Erythroblast (primary cell): ENCODE measurements around the gene SRGAP1.

Experiments
- DNase-seq, 2 experiments: peaks; one replicate each; lab custom pipeline; 2025; lab: John Stamatoyannopoulos, UW
- GATA1 ChIP-seq: IDR thresholded peaks from 2 replicates; pipeline ENCODE4 v1.6.1; 2011; ENCODE audit warnings: low read depth, mild to moderate bottlenecking, control low read depth, low read length, moderate library complexity
- POLR2A ChIP-seq: IDR thresholded peaks from 2 replicates; pipeline ENCODE4 v1.6.1; 2011; ENCODE audit warnings: mild to moderate bottlenecking, low read length

Gene SRGAP1

DNA sequence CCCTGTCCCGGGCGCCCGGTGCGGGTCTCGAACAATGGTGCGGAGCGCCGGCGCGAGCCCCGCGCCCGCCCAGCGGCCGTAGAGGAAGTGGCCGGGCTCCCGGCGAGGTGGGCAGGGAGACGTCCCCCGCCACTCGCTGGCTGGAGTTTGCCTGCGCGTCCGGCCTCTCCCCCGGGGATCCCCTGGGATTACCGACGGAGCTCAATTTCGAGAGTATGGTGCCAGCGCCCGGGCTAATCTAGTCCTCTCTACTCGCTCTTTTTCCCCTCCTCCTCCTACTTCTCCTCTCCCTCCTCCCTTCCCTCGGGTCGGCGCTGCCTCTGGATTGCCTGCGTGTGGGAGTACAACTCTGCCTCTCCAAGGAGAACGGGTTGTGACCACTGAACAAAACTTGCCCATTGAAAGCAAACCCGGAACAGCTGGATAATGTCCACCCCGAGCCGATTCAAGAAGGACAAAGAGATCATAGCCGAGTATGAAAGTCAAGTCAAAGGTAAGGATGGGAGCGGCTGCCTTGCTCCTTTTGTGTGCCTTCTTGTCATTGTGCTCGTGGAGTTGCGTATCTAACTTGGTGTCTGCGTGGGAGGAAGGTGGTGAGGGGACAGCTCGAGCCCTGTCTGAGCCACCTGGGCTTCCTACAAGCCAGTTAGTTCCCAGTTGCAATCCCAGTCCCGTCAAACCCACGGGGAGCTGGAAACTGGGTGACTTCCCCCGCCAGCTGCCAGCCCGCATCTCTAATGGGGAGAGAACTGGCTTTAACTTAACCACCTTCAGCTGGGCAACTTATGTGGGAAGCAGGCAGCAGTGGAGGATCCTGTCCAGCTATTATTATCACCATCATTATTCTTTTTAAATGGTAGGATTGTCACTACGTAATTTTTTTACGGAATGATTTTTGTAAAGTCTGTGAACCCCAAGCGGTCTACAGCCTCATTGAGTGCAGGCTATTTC lies at the start of gene SRGAP1:
SRGAP1 (plus strand) TSS at position 310 of the 951 bp plus-strand sequence; CDS start at position 427, 117 bp downstream.
- DNase-seq, result peak in 1 of 2 experiments; percentile 36
- TF ChIP-seq GATA1 (no peak), POLR2A (no peak)

DNA sequence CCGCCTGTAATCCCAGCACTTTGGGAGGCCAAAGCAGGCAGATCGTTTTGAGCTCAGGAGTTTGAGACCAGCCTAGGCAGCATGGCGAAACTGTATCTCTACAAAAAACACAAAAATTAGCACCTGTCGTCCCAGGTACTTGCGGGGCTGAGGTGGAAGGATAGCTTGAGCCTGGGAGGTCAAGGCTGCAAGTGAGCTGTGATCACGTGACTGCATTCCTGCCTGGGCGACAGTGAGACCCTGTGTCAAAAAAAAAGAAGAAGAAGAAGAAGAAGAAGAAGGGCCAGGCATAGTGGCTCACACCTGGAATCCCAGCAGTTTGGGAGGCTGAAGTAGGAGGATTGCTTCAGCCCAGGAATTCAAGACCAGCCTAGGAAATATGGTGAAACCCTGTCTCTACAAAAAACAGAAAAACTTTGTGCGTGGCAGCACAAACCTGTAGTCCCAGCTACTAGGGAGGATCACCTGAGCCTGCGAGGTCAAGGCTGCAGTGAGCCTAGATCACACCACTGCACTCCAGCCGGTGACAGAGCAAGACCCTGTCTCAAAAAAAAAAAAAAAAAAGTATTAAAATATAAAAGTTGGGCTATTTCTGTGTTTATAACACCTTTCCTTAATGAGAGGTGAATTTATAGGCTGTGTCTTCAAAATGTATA lies 49.3 kb upstream of the SRGAP1 start:
- TF ChIP-seq GATA1, result no peak
- TF ChIP-seq POLR2A, result no peak
- DNase-seq, result no peak

DNA sequence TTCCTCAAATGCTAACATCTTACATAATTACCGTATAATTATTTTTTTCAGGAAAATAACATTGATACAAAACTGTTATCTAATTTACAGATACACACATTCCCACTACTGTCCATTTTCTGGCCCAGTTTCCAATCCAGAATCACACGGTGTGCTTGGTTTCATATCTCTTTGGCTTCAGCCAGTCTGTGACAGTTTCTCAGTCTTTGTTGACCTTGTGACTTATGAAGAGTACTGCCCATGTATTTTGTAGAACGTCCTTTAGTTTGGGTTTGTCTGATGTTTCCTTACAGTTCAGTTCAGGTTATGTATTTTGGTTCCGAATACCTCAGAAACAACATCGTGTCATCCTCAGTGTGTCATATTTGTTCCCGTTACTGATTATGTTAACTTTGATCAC lies 48.6 kb upstream of the SRGAP1 start:
- peak in 1 of 2 experiments; percentile 4 for DNase-seq
- TF ChIP-seq GATA1 (no peak), POLR2A (no peak)

DNA sequence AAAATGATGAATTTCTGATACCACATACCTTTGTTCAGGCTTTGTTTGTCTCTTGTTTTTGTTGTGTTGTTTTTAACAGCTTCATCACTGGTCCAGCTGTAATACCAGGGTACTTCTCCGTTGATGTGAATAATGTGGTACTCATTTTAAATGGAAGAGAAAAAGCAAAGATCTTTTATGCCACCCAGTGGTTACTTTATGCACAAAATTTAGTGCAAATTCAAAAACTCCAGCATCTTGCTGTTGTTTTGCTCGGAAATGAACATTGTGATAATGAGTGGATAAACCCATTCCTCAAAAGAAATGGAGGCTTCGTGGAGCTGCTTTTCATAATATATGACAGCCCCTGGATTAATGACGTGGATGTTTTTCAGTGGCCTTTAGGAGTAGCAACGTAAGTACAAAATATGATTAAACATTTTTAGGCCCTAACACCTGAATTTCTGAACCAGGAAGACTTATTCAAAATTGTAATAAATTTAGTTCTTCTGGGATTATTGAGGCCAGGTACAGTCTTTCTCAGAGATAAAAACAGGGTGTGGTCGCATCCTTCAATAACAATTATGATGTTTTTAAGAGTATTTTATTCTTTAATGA lies 42.4 kb upstream of the SRGAP1 start:
- no peak for TF ChIP-seq POLR2A
- no peak for TF ChIP-seq GATA1
- peak; percentile 33 to 48 for DNase-seq

DNA sequence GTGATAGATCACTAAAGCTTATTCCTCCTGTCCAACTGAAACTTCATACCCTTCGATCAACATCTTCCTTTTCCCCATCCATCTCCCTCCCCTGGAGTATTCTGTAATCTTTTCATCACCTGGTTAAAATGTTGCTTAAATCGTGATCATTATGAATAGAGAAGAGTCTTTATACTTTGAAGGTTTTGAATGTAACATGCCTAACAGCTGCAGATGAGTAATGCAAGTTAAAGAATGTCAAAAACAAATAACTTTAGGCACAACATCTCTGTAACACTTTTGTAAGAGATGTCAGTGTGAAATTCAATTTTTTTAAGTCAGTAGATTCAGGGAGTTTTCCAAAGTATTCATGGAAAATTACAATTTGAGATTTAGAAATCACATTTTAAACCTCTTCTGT lies 39.8 kb upstream of the SRGAP1 start:
- TF ChIP-seq POLR2A (no peak), GATA1 (no peak)
- DNase-seq, result no peak

DNA sequence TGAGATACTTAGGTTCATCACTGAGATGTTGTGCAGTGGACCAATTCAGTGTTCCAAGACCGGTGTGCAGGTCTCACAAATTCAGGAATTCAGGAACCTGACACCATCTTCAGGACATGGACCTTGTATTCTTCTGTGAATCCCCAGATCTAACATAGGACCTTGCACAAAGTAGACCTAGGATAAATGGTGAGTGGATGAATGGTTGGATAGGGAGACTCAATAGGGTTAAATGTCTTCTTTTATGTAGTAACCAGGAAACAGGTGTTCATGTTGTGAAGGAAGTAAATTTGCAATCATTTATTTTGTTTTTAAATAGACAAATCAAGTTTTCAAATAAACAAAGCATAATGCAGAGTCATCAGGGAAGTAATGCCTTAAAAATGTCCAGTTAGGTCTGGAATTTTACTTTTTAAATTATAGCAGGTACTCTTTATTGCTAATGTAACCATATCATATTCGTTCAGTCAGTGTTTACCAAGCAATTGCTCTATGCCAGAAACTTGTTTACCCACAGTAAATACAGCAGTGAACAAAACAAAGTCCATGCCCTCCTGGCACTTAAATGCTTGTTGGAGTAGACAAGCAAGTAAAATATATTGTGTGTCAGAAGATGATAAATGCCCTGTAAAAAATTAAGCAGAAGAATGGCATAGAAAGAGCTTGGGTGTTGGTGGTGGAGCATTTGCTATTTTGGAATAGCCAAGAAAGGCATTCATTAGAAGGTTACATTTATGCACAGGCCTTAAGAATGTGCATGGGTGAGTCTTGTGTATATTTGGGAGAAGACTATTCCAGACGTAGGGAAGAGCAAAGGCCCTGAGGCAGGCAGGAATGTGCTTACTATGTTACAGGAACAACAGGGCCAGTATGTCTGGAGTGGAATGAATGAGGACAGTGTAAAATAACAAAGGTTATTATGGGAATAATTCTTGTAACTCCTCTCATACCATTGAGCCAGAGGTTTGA lies 38.5 kb upstream of the SRGAP1 start:
- no peak for DNase-seq
- TF ChIP-seq GATA1 (no peak), POLR2A (no peak)

DNA sequence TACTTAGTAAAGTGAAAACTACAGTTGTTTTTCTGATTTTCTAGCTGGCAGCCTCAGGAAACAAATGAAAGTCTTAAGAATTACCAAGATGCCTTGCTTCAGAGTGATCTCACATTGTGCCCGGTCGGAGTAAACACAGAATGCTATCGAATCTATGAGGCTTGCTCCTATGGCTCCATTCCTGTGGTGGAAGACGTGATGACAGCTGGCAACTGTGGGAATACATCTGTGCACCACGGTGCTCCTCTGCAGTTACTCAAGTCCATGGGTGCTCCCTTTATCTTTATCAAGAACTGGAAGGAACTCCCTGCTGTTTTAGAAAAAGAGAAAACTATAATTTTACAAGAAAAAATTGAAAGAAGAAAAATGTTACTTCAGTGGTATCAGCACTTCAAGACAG lies 35.9 kb upstream of the SRGAP1 start:
- no peak for DNase-seq

DNA sequence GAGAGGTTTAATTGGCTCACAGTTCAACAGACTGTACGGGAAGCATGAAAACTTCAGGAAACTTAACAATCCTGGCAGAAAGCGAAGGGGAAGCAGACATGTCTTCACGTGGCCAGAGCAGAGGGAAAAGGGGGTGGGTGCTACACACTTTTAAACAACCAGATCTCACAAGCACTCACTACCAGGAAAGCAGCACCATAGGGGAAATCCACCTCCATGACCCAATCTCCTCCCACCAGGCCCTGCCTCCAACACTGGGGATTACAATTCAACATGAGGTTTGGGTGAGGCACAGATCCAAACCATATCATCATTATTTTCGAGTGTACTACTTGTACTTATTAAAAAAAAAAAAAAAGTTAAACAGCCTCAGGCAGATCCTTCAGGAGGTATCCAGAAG lies 34.9 kb upstream of the SRGAP1 start:
- TF ChIP-seq GATA1 (no peak), POLR2A (no peak)
- DNase-seq, result no peak

More for the DNA sequence above, 35.9 kb upstream of the SRGAP1 start:
- no peak for TF ChIP-seq GATA1
- TF ChIP-seq POLR2A, result no peak

DNA sequence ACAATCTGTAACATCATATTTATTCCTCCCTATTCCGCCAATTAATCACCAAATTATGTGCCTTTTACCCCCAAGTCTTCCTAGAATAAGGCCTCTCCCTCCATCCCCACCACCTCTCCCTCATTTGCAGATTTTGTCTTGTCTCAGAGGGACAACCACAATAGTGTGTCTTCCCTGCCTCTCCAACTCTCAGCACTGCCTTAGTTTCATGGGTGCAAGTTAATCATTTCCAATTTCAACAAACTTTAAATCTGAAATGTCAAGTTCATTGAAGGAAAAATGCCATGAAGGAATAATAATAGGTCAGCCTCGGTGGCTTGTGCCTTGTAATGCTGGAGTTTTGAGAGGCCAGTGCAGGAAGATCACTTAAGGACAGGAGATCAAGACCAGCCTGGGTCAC lies 33.2 kb upstream of the SRGAP1 start:
- TF ChIP-seq POLR2A (no peak), GATA1 (no peak)
- DNase-seq, result no peak

DNA sequence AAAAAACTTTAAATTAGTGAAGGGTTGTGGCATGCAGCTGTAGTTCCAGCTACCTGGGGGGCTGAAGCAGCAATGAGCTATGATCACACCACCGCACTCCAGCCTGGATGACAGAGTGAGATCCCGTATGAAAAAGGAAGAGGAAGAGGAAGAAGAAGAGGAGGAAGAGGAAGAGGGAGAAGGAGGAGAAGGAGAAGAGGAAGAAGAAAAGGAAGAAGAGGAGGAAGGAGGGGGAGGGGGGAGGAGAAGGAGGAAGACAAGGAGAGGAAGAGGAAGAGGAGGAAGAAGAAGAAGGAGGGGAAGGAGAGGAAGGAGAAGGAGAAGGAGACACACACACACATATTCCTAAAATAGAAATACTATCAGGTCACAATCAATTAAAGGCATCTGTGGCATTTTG lies 32.7 kb upstream of the SRGAP1 start:
- no peak for DNase-seq
- TF ChIP-seq POLR2A (no peak), GATA1 (no peak)

DNA sequence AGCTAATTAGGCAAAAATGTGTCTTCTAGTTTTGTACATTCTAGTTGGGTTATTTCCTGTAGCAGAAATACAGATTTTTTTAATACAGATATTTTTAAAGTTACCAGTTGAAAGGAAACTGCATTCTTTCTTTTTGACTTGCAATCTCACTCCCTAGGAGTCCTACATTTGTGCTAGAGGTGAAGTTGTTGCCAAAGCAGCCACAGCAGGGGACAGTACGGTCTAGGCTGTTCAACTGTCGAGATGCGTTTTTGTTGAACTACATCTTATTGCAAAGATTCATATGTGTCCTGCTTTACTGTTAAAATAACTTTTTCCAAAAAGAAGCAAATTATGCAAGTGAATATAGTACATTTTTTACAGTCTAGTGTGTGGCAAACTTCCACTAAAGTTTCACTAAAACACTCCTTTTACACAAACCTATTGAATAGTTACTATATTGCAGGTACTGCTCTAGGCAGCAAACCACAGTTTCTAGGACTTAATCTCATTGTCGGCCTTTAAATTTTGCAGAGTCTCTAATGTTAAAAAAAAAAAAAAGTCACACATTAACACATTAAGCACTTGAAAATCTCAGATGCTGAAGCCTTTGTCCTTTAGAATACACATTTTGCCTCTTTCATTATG lies 30.2 kb upstream of the SRGAP1 start:
- DNase-seq, result no peak
- no peak for TF ChIP-seq POLR2A
- TF ChIP-seq GATA1, result no peak

DNA sequence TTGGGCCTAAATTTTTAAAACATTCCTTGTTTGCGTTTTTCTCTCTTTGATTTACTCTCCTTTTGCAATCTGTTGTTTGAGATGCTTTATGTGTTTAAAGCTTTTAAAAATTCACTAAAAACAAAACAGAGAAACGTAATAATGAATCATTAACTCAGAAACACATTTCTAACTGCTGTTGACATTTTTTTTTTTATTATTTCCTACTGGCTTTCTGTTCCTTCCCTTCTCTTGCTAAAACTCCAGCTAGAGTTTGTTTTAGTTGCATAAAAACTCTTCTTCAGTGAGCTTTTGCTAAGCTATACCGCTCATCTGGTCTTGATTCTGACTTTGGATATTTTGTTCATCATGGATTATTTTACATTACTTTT lies 29.0 kb upstream of the SRGAP1 start:
- TF ChIP-seq POLR2A, result no peak
- DNase-seq, result no peak
